Measurements from ENCODE around the gene CCK.

- TF ChIP-seq POLR2AphosphoS5 (IDR thresholded peaks at IDR 0.05; ENCODE audit: low read depth, low read length) (no peak), POLR2A (IDR thresholded peaks at IDR 0.05; ENCODE audit: low read depth, low read length) (no peak)
Measured at GRCh38 chr3:42246091-42246490, 19.9 kb downstream of the CCK start.

Data from GM12892 (cell line).